HCT116 (cell line): ENCODE results near the gene RHBDD3. TPM values are rescaled to one million over a fixed set of nuclear protein-coding genes. Genes with fewer than 3 reads are reported as not detected.
A peak's percentile ranks its signal among the peaks of the same experiment; 100 is the strongest.

ENCODE experiments used
- ATAC-seq: fragments of 200-7000 bp; cut with Tn5 transposase; 2 replicates; pipeline ENCODE4 v1.9.1; 2020; ENCODE audit warnings: mild to moderate bottlenecking, moderate library complexity
- BruUV-seq: library from RNA; stranded (reverse); fragments of 400-500 nt; replicated peaks from 2 replicates; lab custom pipeline; 2021; lab: Mats Ljungman, UMichigan
- CTCF ChIA-PET: fragments of 300-600 bp; sonication (Branson Sonifier 250); formaldehyde crosslinking; loops from one replicate; lab custom pipeline; 2021; ENCODE audit warnings: antibody characterized with exemption; lab: Charles Lee
- POLR2A ChIA-PET: fragments of 300-600, 350-600 bp; sonication (Branson Sonifier 250); formaldehyde crosslinking; loops from one replicate; lab custom pipeline; 2021; ENCODE audit warnings: antibody characterized with exemption; lab: Charles Lee
- RAD21 ChIA-PET, 2 experiments: fragments of 300-600 bp; sonication (Branson Sonifier 250); formaldehyde crosslinking; loops; one replicate each; lab custom pipeline; 2023; ENCODE audit warnings: low total read pairs in 2 of 2; ENCODE audit not compliant: uncharacterized antibody in 2 of 2, unreplicated experiment in 2 of 2, low non-redundant PET in 1 of 2; lab: Charles Lee
- DNase-seq: peaks from one replicate; pipeline ENCODE4 v3.0.0-alpha.2; 2010; ENCODE audit warnings: low read depth, low spot score
- H2AFZ ChIP-seq: fragments of 200-600 bp; shearing (Covaris generic), sonication (generic); 2 replicates; pipeline ENCODE4 v1.6.1; 2017; ENCODE audit warnings: low read depth, mixed run types, mixed read lengths, antibody characterized with exemption, low read length; ENCODE audit not compliant: poor library complexity, severe bottlenecking
- H3K27ac ChIP-seq: 2 replicates; pipeline ENCODE4 v1.5.1; 2012; ENCODE audit warnings: low read depth, low read length
- H3K27me3 ChIP-seq: fragments of 200-600 bp; sonication (generic); 2 replicates; pipeline ENCODE4 v1.6.1; 2016; ENCODE audit warnings: mixed run types, low read length, mixed read lengths; ENCODE audit not compliant: insufficient read depth
- H3K36me3 ChIP-seq, 2 experiments: fragments of 200-500 bp in 1 of 2; fragments of 200-600 bp in 1 of 2; sonication (Bioruptor generic) in 1 of 2; sonication (generic) in 1 of 2; 2 replicates each; pipeline versions ENCODE4 v1.5.1 to v1.6.1; 2014 to 2016; ENCODE audit warnings: low read length in 2 of 2, inconsistent platforms in 1 of 2, mixed read lengths in 1 of 2, mixed run types in 1 of 2; ENCODE audit not compliant: insufficient read depth in 2 of 2, control insufficient read depth in 1 of 2
- H3K4me1 ChIP-seq, 2 experiments: fragments of 200-600 bp in 1 of 2; sonication (generic) in 1 of 2; 2 replicates each; pipeline versions ENCODE4 v1.5.1 to v1.6.1; 2012 to 2017; ENCODE audit warnings: low read length in 2 of 2, inconsistent platforms in 1 of 2, mild to moderate bottlenecking in 1 of 2, mixed read lengths in 1 of 2, mixed run types in 1 of 2, moderate library complexity in 1 of 2; ENCODE audit not compliant: insufficient read depth in 2 of 2, control insufficient read depth in 1 of 2
- H3K4me2 ChIP-seq: fragments of 200-600 bp; sonication (generic); 2 replicates; pipeline ENCODE4 v1.6.1; 2017; ENCODE audit warnings: mixed run types, low read length, mixed read lengths
- H3K4me3 ChIP-seq, 2 experiments: fragments of 200-600 bp in 1 of 2; sonication (generic) in 1 of 2; replicated peaks in 1 of 2; 2 replicates each; pipeline ENCODE4 v1.5.1; 2011 to 2016; ENCODE audit warnings: low read length in 2 of 2, control low read depth in 1 of 2, low read depth in 1 of 2, mild to moderate bottlenecking in 1 of 2, mixed read lengths in 1 of 2, mixed run types in 1 of 2
- H3K79me2 ChIP-seq: fragments of 200-600 bp; sonication (generic); 2 replicates; pipeline ENCODE4 v1.6.1; 2017; ENCODE audit warnings: mild to moderate bottlenecking, mixed run types, low read length, moderate library complexity, mixed read lengths; ENCODE audit not compliant: insufficient read depth
- H3K9ac ChIP-seq: fragments of 200-600 bp; sonication (generic); 2 replicates; pipeline ENCODE4 v1.6.1; 2016; ENCODE audit warnings: low read length, mixed read lengths
- H3K9me2 ChIP-seq: fragments of 200-600 bp; sonication (generic), shearing (Covaris generic); 2 replicates; pipeline ENCODE4 v1.6.1; 2017; ENCODE audit warnings: mixed run types, mild to moderate bottlenecking, moderate library complexity; ENCODE audit not compliant: insufficient read depth
- H3K9me3 ChIP-seq, 2 experiments: fragments of 200-500 bp in 1 of 2; fragments of 200-600 bp in 1 of 2; sonication (Bioruptor generic) in 1 of 2; sonication (generic) in 1 of 2; 2 replicates each; pipeline ENCODE4 v1.6.1; 2014 to 2017; ENCODE audit warnings: low read length in 2 of 2, mixed read lengths in 2 of 2, inconsistent platforms in 1 of 2, low read depth in 1 of 2, mild to moderate bottlenecking in 1 of 2, mixed run types in 1 of 2, moderate library complexity in 1 of 2; ENCODE audit not compliant: control insufficient read depth in 1 of 2, insufficient read depth in 1 of 2
- H4K20me1 ChIP-seq: fragments of 200-600 bp; sonication (generic), shearing (Covaris generic); 2 replicates; pipeline ENCODE4 v1.6.1; 2017; ENCODE audit warnings: mixed run types, mild to moderate bottlenecking, moderate library complexity; ENCODE audit not compliant: insufficient read depth
- ELF1 ChIP-seq: IDR thresholded peaks from 2 replicates; pipeline ENCODE4 v1.6.1; 2012; ENCODE audit warnings: low read depth, borderline replicate concordance
- EZH2 ChIP-seq: fragments of 200-600 bp; sonication (generic); IDR thresholded peaks from 2 replicates; pipeline ENCODE4 v1.6.1; 2017; ENCODE audit warnings: antibody characterized with exemption, mixed run types
- FOSL1 ChIP-seq: IDR thresholded peaks from 2 replicates; pipeline ENCODE4 v1.6.1; 2012; ENCODE audit warnings: low read depth
- JUND ChIP-seq: IDR thresholded peaks from 2 replicates; pipeline ENCODE4 v1.6.1; 2012
- POLR2AphosphoS5 ChIP-seq: IDR thresholded peaks from 2 replicates; pipeline ENCODE4 v1.6.1; 2011; ENCODE audit warnings: mild to moderate bottlenecking, low read depth, low read length, moderate library complexity
- SIN3A ChIP-seq: IDR thresholded peaks from 2 replicates; pipeline ENCODE4 v1.6.1; 2012; ENCODE audit warnings: low read depth
- SP1 ChIP-seq: IDR thresholded peaks from 2 replicates; pipeline ENCODE4 v1.6.1; 2012; ENCODE audit warnings: low read depth
- SRF ChIP-seq: IDR thresholded peaks from 2 replicates; pipeline ENCODE4 v1.6.1; 2012; ENCODE audit warnings: low read depth
- intact Hi-C: fragments of 100-400 bp; cut with micrococcal nuclease; formaldehyde crosslinking; loops from 2 replicates; pipeline ENCODE4 v1.10.0; 2022
- total RNA-seq: library from RNA; stranded (reverse); gene quantifications from one replicate; pipeline ENCODE4 v1.2.1, GENCODE V29; 2021; ENCODE audit not compliant: unreplicated experiment
- TF ChIP-seq, protein P1 (sequence below), 3 experiments: fragments of 200-600 bp in 1 of 3; sonication (generic) in 1 of 3; IDR thresholded peaks in 2 of 3; conservative IDR thresholded peaks in 1 of 3; 2 replicates each; pipeline ENCODE4 v1.5.1; 2012 to 2017; ENCODE audit warnings: low read depth in 2 of 3, low read length in 2 of 3, antibody characterized with exemption in 1 of 3, borderline replicate concordance in 1 of 3, control low read depth in 1 of 3, mild to moderate bottlenecking in 1 of 3, mixed read lengths in 1 of 3, mixed run types in 1 of 3, moderate library complexity in 1 of 3; ENCODE audit not compliant: insufficient read depth in 1 of 3

Gene RHBDD3
- total RNA-seq, 1 experiment from 2014 or later, result 30.2 TPM

- BruUV-seq, result no TSS peak
- no peak overlapping the region for H2AFZ ChIP-seq
- ChIA-PET CTCF (interaction anchor here (1.0 to 1.1 kb wide), 2 partner anchors 12 to 18 kb away, joined by 3 read pairs; no protein-coding TSS in a partner anchor), RAD21 (interaction anchor here in 1 of 2 experiments (0.6 to 1.1 kb wide), 2 partner anchors 41 to 53 kb away, joined by 3 read pairs; no protein-coding TSS in a partner anchor), POLR2A (interaction anchor here (0.5 to 0.6 kb wide), 2 partner anchors 68 to 148 kb away, joined by 3 to 5 read pairs; no protein-coding TSS in a partner anchor)
- peak overlapping the region; percentile 41; the same call in 1 of the 2 replicates for H3K27ac ChIP-seq
- TF ChIP-seq POLR2AphosphoS5 (no peak), SIN3A (no peak), FOSL1 (no peak), JUND (no peak), EZH2 (no peak), SRF (no peak), SP1 (no peak), ELF1 (no peak)
- TF ChIP-seq, protein P1, sequence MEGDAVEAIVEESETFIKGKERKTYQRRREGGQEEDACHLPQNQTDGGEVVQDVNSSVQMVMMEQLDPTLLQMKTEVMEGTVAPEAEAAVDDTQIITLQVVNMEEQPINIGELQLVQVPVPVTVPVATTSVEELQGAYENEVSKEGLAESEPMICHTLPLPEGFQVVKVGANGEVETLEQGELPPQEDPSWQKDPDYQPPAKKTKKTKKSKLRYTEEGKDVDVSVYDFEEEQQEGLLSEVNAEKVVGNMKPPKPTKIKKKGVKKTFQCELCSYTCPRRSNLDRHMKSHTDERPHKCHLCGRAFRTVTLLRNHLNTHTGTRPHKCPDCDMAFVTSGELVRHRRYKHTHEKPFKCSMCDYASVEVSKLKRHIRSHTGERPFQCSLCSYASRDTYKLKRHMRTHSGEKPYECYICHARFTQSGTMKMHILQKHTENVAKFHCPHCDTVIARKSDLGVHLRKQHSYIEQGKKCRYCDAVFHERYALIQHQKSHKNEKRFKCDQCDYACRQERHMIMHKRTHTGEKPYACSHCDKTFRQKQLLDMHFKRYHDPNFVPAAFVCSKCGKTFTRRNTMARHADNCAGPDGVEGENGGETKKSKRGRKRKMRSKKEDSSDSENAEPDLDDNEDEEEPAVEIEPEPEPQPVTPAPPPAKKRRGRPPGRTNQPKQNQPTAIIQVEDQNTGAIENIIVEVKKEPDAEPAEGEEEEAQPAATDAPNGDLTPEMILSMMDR (IDR thresholded peaks at IDR 0.05 in 2 of 3, conservative IDR thresholded peaks at IDR 0.05 in 1 of 3; ENCODE audit: borderline replicate concordance in 1 of 3, insufficient read depth in 1 of 3, low read depth in 2 of 3, low read length in 2 of 3), result no peak
- peaks cover 8% of the 10 kb centered on the region; the same call in 1 of the 2 replicates for H4K20me1 ChIP-seq
- peaks cover 7% of the 10 kb centered on the region; the same call in 1 of the 2 replicates for H3K79me2 ChIP-seq
- H3K4me1 ChIP-seq, result peaks cover 23 to 31% of the 10 kb centered on the region in 2 experiments
- no peaks in the 10 kb centered on the region for H3K9me2 ChIP-seq
- H3K9me3 ChIP-seq, result no peaks in the 10 kb centered on the region
- H3K9ac ChIP-seq, result no peak overlapping the region
- no peak overlapping the region for H3K4me3 ChIP-seq
- intact Hi-C loops, result no loop called here
- no peak for DNase-seq
- peaks cover 16 to 21% of the 10 kb centered on the region in 2 experiments for H3K36me3 ChIP-seq
- peak overlapping the region; percentile 10; the same call in 1 of the 2 replicates for H3K4me2 ChIP-seq
- no peaks in the 10 kb centered on the region for H3K27me3 ChIP-seq
- no peak for ATAC-seq
Measured at GRCh38 chr22:29302681-29303465, 35.1 kb upstream of the RHBDD3 start.
